MCF 10A (cell line): ENCODE results near the gene B4GALT1. TPM values are rescaled to one million over a fixed set of nuclear protein-coding genes. Genes with fewer than 3 reads are reported as not detected.

ENCODE experiments used
- BruUV-seq: library from RNA; stranded (reverse); fragments of 400-500 nt; replicated peaks from 2 replicates; lab custom pipeline; 2021; lab: Mats Ljungman, UMichigan
- CTCF ChIA-PET: fragments of 300-600 bp; sonication (Branson Sonifier 250); formaldehyde crosslinking; extraction: SDS; loops from one replicate; lab custom pipeline; 2021; ENCODE audit warnings: antibody characterized with exemption, inconsistent platforms; lab: Yijun Ruan, JAX
- POLR2A ChIA-PET: fragments of 300-600, 350-650 bp; sonication (Branson Sonifier 250); formaldehyde crosslinking; extraction: SDS; loops from one replicate; lab custom pipeline; 2020; ENCODE audit warnings: antibody characterized with exemption, inconsistent platforms; lab: Yijun Ruan, JAX
- DNase-seq: peaks from one replicate; pipeline ENCODE4 v3.0.0-alpha.2; 2018; ENCODE audit not compliant: unreplicated experiment
- H3K27ac Mint-ChIP-seq: one replicate; pipeline ENCODE4 v1.8.0; 2022; ENCODE audit warnings: mild to moderate bottlenecking, low read depth, mixed read lengths; ENCODE audit not compliant: unreplicated experiment
- H3K27me3 Mint-ChIP-seq: one replicate; pipeline ENCODE4 v1.8.0; 2022; ENCODE audit warnings: mixed read lengths; ENCODE audit not compliant: insufficient read depth, unreplicated experiment
- H3K36me3 Mint-ChIP-seq: one replicate; pipeline ENCODE4 v1.8.0; 2022; ENCODE audit warnings: mild to moderate bottlenecking, moderate library complexity, mixed read lengths; ENCODE audit not compliant: insufficient read depth, unreplicated experiment
- H3K4me1 Mint-ChIP-seq: one replicate; pipeline ENCODE4 v1.8.0; 2022; ENCODE audit warnings: mixed read lengths; ENCODE audit not compliant: insufficient read depth, unreplicated experiment
- H3K4me3 Mint-ChIP-seq: one replicate; pipeline ENCODE4 v1.8.0; 2022; ENCODE audit warnings: mild to moderate bottlenecking, moderate library complexity, mixed read lengths; ENCODE audit not compliant: unreplicated experiment
- H3K9me3 Mint-ChIP-seq: one replicate; pipeline ENCODE4 v1.8.0; 2022; ENCODE audit warnings: mixed read lengths; ENCODE audit not compliant: unreplicated experiment
- intact Hi-C: fragments of 100-400 bp; cut with micrococcal nuclease; formaldehyde crosslinking; loops from 2 replicates; pipeline ENCODE4 v1.14.1; 2022
- total RNA-seq: library from RNA; stranded (reverse); gene quantifications from 2 replicates; pipeline ENCODE4 v1.2.3, GENCODE V29; 2022
- TF ChIP-seq, protein P1 (sequence below): fragments of 200-600 bp; IDR thresholded peaks from one replicate; pipeline ENCODE4 v1.8.0; 2022; ENCODE audit warnings: antibody characterized with exemption, mild to moderate bottlenecking; ENCODE audit not compliant: unreplicated experiment

Gene B4GALT1
- total RNA-seq, 1 experiment from 2014 or later, result 184 TPM

- CTCF ChIA-PET, result no interaction called here
- Mint-ChIP-seq H3K4me3 (no peak overlapping the region), H3K36me3 (peaks cover 100% of the 10 kb centered on the region), H3K4me1 (peaks cover 29% of the 10 kb centered on the region), H3K9me3 (no peaks in the 10 kb centered on the region), H3K27ac (no peak overlapping the region), H3K27me3 (no peaks in the 10 kb centered on the region)
- TF ChIP-seq, protein P1, sequence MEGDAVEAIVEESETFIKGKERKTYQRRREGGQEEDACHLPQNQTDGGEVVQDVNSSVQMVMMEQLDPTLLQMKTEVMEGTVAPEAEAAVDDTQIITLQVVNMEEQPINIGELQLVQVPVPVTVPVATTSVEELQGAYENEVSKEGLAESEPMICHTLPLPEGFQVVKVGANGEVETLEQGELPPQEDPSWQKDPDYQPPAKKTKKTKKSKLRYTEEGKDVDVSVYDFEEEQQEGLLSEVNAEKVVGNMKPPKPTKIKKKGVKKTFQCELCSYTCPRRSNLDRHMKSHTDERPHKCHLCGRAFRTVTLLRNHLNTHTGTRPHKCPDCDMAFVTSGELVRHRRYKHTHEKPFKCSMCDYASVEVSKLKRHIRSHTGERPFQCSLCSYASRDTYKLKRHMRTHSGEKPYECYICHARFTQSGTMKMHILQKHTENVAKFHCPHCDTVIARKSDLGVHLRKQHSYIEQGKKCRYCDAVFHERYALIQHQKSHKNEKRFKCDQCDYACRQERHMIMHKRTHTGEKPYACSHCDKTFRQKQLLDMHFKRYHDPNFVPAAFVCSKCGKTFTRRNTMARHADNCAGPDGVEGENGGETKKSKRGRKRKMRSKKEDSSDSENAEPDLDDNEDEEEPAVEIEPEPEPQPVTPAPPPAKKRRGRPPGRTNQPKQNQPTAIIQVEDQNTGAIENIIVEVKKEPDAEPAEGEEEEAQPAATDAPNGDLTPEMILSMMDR, result no peak
- no peak for DNase-seq
- POLR2A ChIA-PET, result no interaction called here
- BruUV-seq, result no TSS peak
- intact Hi-C loops, result no loop called here
These were observed 52.4 kb downstream of the B4GALT1 start for GRCh38 chr9:33114746-33115145.

GRCh38 chr9:33113799-33114547 lies 53.2 kb downstream of the B4GALT1 start:
- no peaks in the 10 kb centered on the region for H3K27me3 Mint-ChIP-seq
- H3K36me3 Mint-ChIP-seq, result peaks cover 100% of the 10 kb centered on the region
- POLR2A ChIA-PET, result no interaction called here
- no peaks in the 10 kb centered on the region for H3K9me3 Mint-ChIP-seq
- peak overlapping the region; percentile 28 for H3K27ac Mint-ChIP-seq
- no peak for DNase-seq
- H3K4me1 Mint-ChIP-seq, result peaks cover 29% of the 10 kb centered on the region
- no peak overlapping the region for H3K4me3 Mint-ChIP-seq
- CTCF ChIA-PET, result interaction anchor here (1.1 kb wide), 1 partner anchor 11 kb away, joined by 3 read pairs; no protein-coding TSS in a partner anchor
- intact Hi-C loops, result no loop called here
- BruUV-seq, result no TSS peak
- TF ChIP-seq, protein P1, result no peak

DNA sequence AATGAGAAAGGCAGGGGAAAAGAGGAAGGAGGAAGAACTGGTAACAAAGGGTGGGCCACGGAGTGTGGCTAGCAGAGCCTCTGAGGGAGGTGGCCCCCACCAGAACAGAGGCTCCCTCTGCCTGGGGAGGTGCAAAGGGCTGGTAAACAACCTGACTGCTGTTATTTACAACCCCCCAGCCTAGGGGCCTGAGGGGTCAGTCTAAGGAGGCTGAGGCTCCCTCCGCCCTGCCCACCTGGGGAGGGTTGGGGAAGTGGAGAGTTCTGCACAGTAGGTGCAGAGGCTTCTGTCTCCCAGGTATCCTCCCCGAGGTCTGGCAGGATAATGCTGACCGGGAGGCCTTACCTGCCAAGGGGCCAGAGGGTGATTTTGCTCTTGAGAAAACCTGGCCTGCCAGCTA lies 55.0 kb downstream of the B4GALT1 start:
- Mint-ChIP-seq H3K9me3 (no peaks in the 10 kb centered on the region), H3K4me3 (no peak overlapping the region), H3K27me3 (no peaks in the 10 kb centered on the region), H3K4me1 (peaks cover 19% of the 10 kb centered on the region), H3K36me3 (peaks cover 97% of the 10 kb centered on the region), H3K27ac (peak overlapping the region; percentile 76)
- DNase-seq, result no peak
- intact Hi-C loops, result no loop called here
- POLR2A ChIA-PET, result interaction anchor here (0.9 to 1.1 kb wide), 2 partner anchors 10 to 54 kb away, joined by 3 read pairs; no protein-coding TSS in a partner anchor
- TF ChIP-seq, protein P1, result no peak
- CTCF ChIA-PET, result no interaction called here
- no TSS peak for BruUV-seq

DNA sequence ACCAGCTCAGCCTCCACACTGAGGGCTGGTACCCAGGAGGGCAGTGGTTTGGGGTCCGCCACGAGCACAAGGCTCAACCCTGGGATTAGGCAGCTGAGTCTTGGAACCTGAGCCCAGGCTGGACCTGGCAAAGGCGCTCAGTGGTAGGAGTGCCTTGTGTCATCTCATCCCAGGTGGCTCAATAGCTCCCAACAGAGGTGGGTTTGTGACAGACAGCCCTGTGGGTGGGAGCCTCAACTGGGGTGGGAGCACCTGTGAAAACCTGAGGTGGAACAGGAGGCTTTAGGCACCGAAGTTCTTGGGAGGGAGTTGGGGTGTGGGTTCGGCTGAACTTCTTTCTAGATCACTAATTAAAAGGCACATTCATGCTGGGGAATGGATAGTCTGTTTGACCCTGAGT lies 55.5 kb downstream of the B4GALT1 start:
- BruUV-seq, result no TSS peak
- Mint-ChIP-seq H3K27ac (peak overlapping the region; percentile 76), H3K4me3 (no peak overlapping the region), H3K4me1 (peaks cover 21% of the 10 kb centered on the region), H3K27me3 (no peaks in the 10 kb centered on the region), H3K9me3 (no peaks in the 10 kb centered on the region), H3K36me3 (peaks cover 97% of the 10 kb centered on the region)
- TF ChIP-seq, protein P1, result no peak
- no peak for DNase-seq
- intact Hi-C loops, result no loop called here
- CTCF ChIA-PET, result no interaction called here
- POLR2A ChIA-PET, result no interaction called here
